SK-MEL-5 (cell line): Measurements from ENCODE around the gene FGF22. TPM values are rescaled to one million over a fixed set of nuclear protein-coding genes. Genes with fewer than 3 reads are reported as not detected.
"Not testable (repeated sequence)": the region's sequence is repeated elsewhere in the genome, so short reads cannot be mapped to it uniquely, and the experiment has no call there.

Experiments used
- DNase-seq: peaks from one replicate; pipeline ENCODE4 v3.0.0-alpha.2; 2016; ENCODE audit warnings: low read depth, low spot score
- in situ Hi-C: cut with HindIII; loops from 2 replicates; pipeline ENCODE4 v1.10.0; 2016; ENCODE audit warnings: low sequenced_read_pairs, high pct_unique_total_duplicates, low pct_unique_long_range_greater_than_20kb
- total RNA-seq: library from RNA; depleted of rRNA; stranded (reverse); fragments of >200 nt; shearing (Covaris generic); gene quantifications from 2 replicates; pipeline ENCODE4 v1.2.3, GENCODE V29; 2014

FGF22 gene
- total RNA-seq, 1 experiment from 2014 or later: 0.24 TPM

GRCh38 chr19:662207-662961, 22.7 kb downstream of the FGF22 start:
- peak; percentile 35 for DNase-seq
- in situ Hi-C loops: no loop called here

DNA sequence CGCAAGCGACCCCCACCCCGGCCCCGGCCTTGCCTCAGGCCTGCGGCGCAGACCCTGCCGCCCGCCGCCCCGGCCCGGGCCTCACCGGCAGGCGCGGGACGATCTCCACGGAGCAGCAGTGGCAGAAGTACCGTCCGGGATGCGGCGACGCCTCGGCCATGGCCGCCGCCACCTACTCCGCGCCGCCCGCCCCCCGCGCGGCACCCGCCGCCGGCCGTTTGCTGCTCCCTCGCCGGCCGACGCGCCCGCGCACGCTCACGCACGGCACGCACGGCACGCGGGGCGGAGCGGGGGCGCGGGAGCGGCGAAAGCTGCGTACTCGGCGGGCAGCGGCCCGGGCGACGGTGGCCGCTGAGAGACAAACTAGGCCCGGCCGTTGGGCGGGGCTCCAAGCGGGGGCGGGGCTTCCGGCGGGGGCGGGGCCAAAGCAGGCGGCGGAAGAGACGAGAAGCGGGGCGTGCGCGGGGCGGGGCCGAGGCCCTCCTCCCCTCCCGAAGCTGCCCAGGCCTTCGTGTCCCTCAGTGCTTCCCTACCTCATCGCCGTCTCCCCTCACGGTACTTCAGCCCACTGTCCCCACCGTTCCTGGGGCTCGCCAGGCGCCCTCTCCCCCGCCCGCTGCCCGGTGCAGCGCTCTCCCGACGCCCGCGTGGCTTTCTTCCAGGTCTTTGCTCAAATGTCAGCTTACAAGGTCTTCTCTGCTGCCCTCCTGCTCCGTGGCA, 23.4 kb downstream of the FGF22 start, which contains the start of gene RNF126:
RNF126 (minus strand) TSS at position 253 of the 720 bp plus-strand sequence; CDS start at position 160, 93 bp downstream.
- DNase-seq: peak; percentile 87

DNA sequence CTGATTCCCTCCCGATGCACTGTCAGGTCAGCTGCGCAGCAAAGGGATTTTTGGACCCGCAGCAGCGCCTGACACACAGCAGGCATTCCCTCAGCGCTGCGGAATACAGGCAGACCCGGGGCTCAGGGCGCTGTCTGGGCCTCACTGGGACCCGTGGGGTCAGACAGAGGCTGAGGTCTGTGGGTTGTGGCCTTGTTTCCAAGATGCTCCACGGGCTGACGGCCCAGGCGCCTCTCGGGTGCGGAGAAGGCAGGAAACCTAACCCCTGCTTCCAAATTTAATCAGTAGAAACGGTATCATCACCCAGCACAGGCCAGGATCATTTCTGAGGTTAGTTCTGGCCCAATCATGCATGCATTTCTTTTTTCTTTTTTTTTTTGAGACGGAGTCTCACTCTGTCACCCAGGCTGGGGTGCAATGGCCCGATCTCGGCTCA, 24.0 kb downstream of the FGF22 start:
- in situ Hi-C loops: no loop called here
- DNase-seq: no peak

More for the DNA sequence above, 23.4 kb downstream of the FGF22 start, which contains the start of gene RNF126:
- in situ Hi-C loops: no loop called here

GRCh38 chr19:664913-665443, 25.3 kb downstream of the FGF22 start:
- in situ Hi-C loops: no loop called here

DNA sequence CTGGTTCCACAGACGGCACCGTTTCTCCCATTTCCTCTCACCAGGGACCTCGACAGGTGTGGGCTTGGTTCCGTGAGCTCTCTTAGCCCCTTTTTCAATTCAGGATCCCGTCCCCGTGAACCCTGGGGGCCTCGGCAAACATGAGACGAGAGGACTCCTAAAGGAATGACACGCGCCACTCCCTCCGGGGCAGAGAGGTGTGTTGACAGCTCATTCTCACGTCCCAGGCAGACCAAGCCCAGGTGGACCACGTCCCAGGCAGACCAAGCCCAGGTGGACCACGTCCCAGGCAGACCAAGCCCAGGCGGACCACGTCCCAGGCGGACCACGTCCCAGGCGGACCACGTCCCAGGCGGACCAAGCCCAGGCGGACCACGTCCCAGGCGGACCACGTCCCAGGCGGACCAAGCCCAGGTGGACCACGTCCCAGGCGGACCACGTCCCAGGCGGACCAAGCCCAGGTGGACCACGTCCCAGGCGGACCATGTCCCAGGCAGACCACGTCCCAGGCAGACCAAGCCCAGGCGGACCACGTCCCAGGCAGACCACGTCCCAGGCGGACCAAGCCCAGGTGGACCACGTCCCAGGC, 27.4 kb downstream of the FGF22 start:
- DNase-seq, in situ Hi-C loops: not testable (repeated sequence)

More at GRCh38 chr19:664913-665443, 25.3 kb downstream of the FGF22 start:
- DNase-seq: peak; percentile 80

- in situ Hi-C loops, DNase-seq: not testable (repeated sequence)
Observed at GRCh38 chr19:668675-669434, 29.2 kb downstream of the FGF22 start.

DNA sequence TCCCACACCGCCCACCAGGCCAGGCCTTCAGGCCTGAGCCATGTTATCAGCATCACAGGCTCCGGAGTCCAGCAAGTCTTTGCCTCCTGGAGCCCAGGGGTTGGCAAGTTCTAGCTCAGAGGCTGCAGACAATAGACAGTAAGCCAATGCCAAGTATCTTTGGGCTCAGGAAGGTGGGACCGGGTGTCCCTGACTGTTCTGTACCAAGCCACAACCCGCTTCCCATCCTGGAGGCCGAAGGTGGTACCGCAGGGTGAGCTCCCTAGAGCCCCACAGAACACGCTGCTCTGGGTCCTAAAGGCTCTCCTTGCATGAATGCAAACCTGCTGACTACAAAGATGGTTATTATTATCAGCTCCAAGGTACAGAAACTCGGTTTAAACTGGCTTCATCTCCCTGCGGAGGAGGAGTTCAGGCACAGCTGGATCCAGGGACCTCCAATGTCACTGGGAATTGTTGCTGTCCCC, 31.0 kb downstream of the FGF22 start:
- no peak for DNase-seq
- in situ Hi-C loops: no loop called here

GRCh38 chr19:674282-675151, 34.8 kb downstream of the FGF22 start:
- DNase-seq: no peak
- in situ Hi-C loops: no loop called here

GRCh38 chr19:676007-676338, 36.3 kb downstream of the FGF22 start:
- DNase-seq: no peak
- in situ Hi-C loops: no loop called here

GRCh38 chr19:676339-677105, 36.8 kb downstream of the FGF22 start, which contains the start of gene FSTL3:
Gene FSTL3 (plus strand): TSS chr19:676392. CDS start chr19:676424, 32 bp downstream.
- in situ Hi-C loops: no loop called here
- no peak for DNase-seq

DNA sequence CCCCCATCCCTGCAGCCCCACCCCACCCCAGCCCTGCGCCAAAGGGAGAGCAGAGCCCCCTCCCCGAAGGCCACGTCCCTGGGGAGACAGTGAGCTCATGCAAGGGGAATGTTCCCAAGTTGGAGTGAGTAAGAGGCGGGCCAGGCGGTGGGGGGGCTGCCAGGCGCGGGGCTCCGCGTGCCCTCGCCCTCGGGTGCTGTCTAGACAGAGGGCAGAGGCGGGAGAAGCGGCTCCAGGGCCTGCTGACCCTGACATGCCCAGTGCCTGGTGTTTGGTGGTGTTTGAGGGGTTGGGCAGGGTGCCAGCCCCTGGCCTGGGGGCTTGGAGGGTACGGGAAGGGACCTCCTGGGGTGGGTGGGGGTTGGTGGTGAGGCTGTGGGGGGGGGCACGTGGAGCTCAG, 37.5 kb downstream of the FGF22 start:
- DNase-seq: peak; percentile 36

GRCh38 chr19:677601-678436, 38.1 kb downstream of the FGF22 start:
- in situ Hi-C loops: no loop called here

More for the DNA sequence above, 37.5 kb downstream of the FGF22 start:
- in situ Hi-C loops: no loop called here

GRCh38 chr19:678791-679388, 39.2 kb downstream of the FGF22 start:
- in situ Hi-C loops: no loop called here
- DNase-seq: no peak

More at GRCh38 chr19:677601-678436, 38.1 kb downstream of the FGF22 start:
- DNase-seq: no peak

DNA sequence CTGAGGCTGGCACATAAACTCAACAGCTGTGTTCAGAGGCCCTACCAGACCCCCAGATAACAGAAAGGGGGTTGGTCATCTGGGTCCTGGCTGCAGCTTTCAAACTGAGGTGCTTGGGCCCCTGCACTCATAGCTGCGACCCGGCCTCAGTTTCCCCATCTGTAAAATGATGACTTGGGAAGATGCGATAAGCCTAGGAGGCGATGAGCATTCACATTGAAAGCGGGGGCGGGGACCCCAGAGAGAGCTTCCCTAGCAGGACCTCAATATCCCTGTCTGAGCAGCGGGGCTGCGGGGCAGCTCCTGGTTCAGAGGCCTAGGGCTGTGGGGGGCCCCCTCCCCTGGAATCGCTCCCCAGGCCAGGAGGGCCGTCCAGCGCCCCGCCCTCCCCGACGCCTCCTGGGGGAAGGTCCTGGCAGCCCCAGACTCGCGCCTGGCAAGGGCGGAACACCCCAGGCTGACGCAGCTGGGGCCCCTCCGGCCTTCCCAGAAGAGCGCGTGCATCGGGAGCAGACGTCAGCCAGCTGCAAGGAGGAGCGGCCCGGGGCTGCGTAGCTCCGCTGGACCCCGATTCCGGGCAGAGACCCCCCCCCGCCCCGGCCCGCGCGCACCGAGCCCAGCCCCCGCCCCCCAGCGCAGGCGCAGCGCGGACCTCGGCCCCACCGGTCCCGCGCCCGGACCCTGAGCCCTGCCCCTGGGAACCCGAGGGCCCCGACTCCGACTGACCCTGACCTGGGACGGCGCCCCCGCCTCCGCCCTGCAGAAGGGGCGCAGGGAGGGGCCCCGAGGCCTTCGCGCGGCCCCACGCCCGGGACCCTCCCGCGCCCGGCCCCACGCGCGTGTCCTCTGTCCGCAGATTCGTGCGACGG, 40.0 kb downstream of the FGF22 start:
- peak; percentile 34 for DNase-seq
- in situ Hi-C loops: no loop called here
